ENCODE measurements around the gene PSD.

DNA sequence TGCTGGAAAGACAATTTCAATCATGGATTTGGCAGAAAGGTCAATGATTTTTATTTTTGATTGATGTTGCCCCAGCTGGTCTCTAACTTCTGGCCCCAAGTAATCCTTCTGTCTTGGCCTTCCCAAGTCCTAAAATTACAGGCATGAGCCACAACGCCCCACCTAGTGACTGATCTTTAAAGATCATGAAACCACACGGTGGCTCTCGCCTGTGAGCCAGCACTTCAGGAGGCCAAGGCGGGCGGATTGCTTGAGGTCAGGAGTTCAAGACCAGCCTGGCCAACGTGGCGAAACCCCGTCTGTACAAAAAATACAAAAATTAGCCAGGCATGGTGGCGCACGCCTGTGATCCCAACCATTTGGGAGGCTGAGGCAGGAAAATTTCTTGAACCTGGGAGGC lies 45.4 kb upstream of the PSD start:
- TF ChIP-seq, protein P1, sequence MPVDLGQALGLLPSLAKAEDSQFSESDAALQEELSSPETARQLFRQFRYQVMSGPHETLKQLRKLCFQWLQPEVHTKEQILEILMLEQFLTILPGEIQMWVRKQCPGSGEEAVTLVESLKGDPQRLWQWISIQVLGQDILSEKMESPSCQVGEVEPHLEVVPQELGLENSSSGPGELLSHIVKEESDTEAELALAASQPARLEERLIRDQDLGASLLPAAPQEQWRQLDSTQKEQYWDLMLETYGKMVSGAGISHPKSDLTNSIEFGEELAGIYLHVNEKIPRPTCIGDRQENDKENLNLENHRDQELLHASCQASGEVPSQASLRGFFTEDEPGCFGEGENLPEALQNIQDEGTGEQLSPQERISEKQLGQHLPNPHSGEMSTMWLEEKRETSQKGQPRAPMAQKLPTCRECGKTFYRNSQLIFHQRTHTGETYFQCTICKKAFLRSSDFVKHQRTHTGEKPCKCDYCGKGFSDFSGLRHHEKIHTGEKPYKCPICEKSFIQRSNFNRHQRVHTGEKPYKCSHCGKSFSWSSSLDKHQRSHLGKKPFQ (tag by site-specific recombination; IDR thresholded peaks at IDR 0.05) = no peak
- TF ChIP-seq, protein P2, sequence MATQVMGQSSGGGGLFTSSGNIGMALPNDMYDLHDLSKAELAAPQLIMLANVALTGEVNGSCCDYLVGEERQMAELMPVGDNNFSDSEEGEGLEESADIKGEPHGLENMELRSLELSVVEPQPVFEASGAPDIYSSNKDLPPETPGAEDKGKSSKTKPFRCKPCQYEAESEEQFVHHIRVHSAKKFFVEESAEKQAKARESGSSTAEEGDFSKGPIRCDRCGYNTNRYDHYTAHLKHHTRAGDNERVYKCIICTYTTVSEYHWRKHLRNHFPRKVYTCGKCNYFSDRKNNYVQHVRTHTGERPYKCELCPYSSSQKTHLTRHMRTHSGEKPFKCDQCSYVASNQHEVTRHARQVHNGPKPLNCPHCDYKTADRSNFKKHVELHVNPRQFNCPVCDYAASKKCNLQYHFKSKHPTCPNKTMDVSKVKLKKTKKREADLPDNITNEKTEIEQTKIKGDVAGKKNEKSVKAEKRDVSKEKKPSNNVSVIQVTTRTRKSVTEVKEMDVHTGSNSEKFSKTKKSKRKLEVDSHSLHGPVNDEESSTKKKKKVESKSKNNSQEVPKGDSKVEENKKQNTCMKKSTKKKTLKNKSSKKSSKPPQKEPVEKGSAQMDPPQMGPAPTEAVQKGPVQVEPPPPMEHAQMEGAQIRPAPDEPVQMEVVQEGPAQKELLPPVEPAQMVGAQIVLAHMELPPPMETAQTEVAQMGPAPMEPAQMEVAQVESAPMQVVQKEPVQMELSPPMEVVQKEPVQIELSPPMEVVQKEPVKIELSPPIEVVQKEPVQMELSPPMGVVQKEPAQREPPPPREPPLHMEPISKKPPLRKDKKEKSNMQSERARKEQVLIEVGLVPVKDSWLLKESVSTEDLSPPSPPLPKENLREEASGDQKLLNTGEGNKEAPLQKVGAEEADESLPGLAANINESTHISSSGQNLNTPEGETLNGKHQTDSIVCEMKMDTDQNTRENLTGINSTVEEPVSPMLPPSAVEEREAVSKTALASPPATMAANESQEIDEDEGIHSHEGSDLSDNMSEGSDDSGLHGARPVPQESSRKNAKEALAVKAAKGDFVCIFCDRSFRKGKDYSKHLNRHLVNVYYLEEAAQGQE (tag by site-specific recombination; IDR thresholded peaks at IDR 0.05) = no peak

Measured in HEK293 (cell line).